Esophagus (tissue), 2 donors: ENCODE results near the gene TMCC1. TPM values are rescaled to one million over a fixed set of nuclear protein-coding genes. Genes with fewer than 3 reads are reported as not detected.
"Not testable (repeated sequence)": the region's sequence is repeated elsewhere in the genome, so short reads cannot be mapped to it uniquely, and the experiment has no call there.

ENCODE experiments used
- H3K27ac ChIP-seq, 2 donors: one replicate each; pipeline ENCODE4 v1.5.1; 2013; ENCODE audit warnings: low read depth in 2 of 2, mild to moderate bottlenecking in 2 of 2, inconsistent platforms in 1 of 2, low read length in 1 of 2, moderate library complexity in 1 of 2
- H3K27me3 ChIP-seq, 2 donors: one replicate each; pipeline ENCODE4 v1.6.1; 2013; ENCODE audit warnings: low read length in 2 of 2, control low read depth in 1 of 2, mild to moderate bottlenecking in 1 of 2; ENCODE audit not compliant: insufficient read depth in 2 of 2, control insufficient read depth in 1 of 2
- H3K36me3 ChIP-seq, 2 donors: one replicate each; pipeline ENCODE4 v1.6.1; 2013; ENCODE audit warnings: low read length in 1 of 2; ENCODE audit not compliant: control insufficient read depth in 2 of 2, insufficient read depth in 2 of 2
- H3K4me1 ChIP-seq, 2 donors: one replicate each; pipeline ENCODE4 v1.6.1; 2013; ENCODE audit warnings: low read length in 1 of 2; ENCODE audit not compliant: control insufficient read depth in 2 of 2, insufficient read depth in 2 of 2
- H3K4me3 ChIP-seq, 2 donors: one replicate each; pipeline ENCODE4 v1.5.1; 2013; ENCODE audit warnings: low read length in 2 of 2, mild to moderate bottlenecking in 2 of 2, low read depth in 1 of 2, moderate library complexity in 1 of 2
- H3K9me3 ChIP-seq, 2 donors: one replicate each; pipeline ENCODE4 v1.6.1; 2013; ENCODE audit warnings: mild to moderate bottlenecking in 2 of 2, low read depth in 1 of 2, low read length in 1 of 2, moderate library complexity in 1 of 2; ENCODE audit not compliant: control insufficient read depth in 2 of 2, insufficient read depth in 1 of 2
- WGBS, 2 donors: extraction: QIAGEN DNeasy Blood & Tissue Kit; methylation state at CpG; one replicate each; pipeline ENCODE4 v1.1.7; 2013; 5-methylcytosine and 5-hydroxymethylcytosine counted together
- polyA plus RNA-seq, 2 donors: library from polyadenylated mRNA; stranded (reverse); fragments of 200-250 nt; gene quantifications; one replicate each; pipeline ENCODE4 v1.2.3, GENCODE V29; 2013
- donor health status: healthy with polysubstance abuse.
- donor health status: Bipolar disorder and iron deficiency.

Gene TMCC1
- polyA plus RNA-seq, 2 donors: 8.4 to 9.5 TPM

GRCh38 chr3:129690963-129691362 is 202.5 kb downstream of the TMCC1 start:
- Histone ChIP-seq H3K9me3 (no peaks in the 10 kb centered on the region), H3K36me3 (no peaks in the 10 kb centered on the region), H3K27me3 (no peaks in the 10 kb centered on the region), H3K27ac (no peak overlapping the region), H3K4me1 (no peaks in the 10 kb centered on the region), H3K4me3 (no peak overlapping the region)
- 94 to 97% methylated on average over 2 of the region's 2 CpGs for WGBS, 2 donors

- Histone ChIP-seq H3K4me3 (no peak overlapping the region), H3K36me3 (no peaks in the 10 kb centered on the region), H3K27ac (no peak overlapping the region), H3K4me1 (no peaks in the 10 kb centered on the region), H3K9me3 (no peaks in the 10 kb centered on the region), H3K27me3 (no peaks in the 10 kb centered on the region)
Observed at GRCh38 chr3:129690406-129690805, 203.1 kb downstream of the TMCC1 start.

- Histone ChIP-seq H3K4me3 (no peak overlapping the region), H3K9me3 (no peaks in the 10 kb centered on the region), H3K27ac (no peak overlapping the region), H3K4me1 (no peaks in the 10 kb centered on the region), H3K36me3 (no peaks in the 10 kb centered on the region), H3K27me3 (no peaks in the 10 kb centered on the region)
- 76 to 77% methylated on average over 3 of the region's 3 CpGs for WGBS, 2 donors
Observed at GRCh38 chr3:129689036-129689435, 204.5 kb downstream of the TMCC1 start.

- H3K36me3 ChIP-seq: no peaks in the 10 kb centered on the region
- peak overlapping the region; percentile 22 to 34 for H3K4me3 ChIP-seq
- no peaks in the 10 kb centered on the region for H3K4me1 ChIP-seq
- peak overlapping the region; percentile 63 to 66 for H3K27ac ChIP-seq
- no peaks in the 10 kb centered on the region for H3K9me3 ChIP-seq
- WGBS, 2 donors: 37 to 56% methylated on average over 11 of the region's 11 CpGs
- no peaks in the 10 kb centered on the region for H3K27me3 ChIP-seq
Observed at GRCh38 chr3:129688271-129688895, 205.1 kb downstream of the TMCC1 start.

- no peak overlapping the region for H3K4me3 ChIP-seq
- H3K27me3 ChIP-seq: no peaks in the 10 kb centered on the region
- H3K9me3 ChIP-seq: no peaks in the 10 kb centered on the region
- no peaks in the 10 kb centered on the region for H3K36me3 ChIP-seq
- no peaks in the 10 kb centered on the region for H3K4me1 ChIP-seq
- H3K27ac ChIP-seq: no peak overlapping the region
- 83 to 91% methylated on average over 2 of the region's 2 CpGs for WGBS, 2 donors
Observed at GRCh38 chr3:129687586-129688125, 205.9 kb downstream of the TMCC1 start.

- Histone ChIP-seq H3K27me3 (no peaks in the 10 kb centered on the region), H3K27ac (no peak overlapping the region)
Observed at GRCh38 chr3:129686941-129687340, 206.6 kb downstream of the TMCC1 start.

GRCh38 chr3:129684270-129684669 is 209.2 kb downstream of the TMCC1 start:
- no peaks in the 10 kb centered on the region for H3K36me3 ChIP-seq
- no peaks in the 10 kb centered on the region for H3K9me3 ChIP-seq
- no peaks in the 10 kb centered on the region for H3K27me3 ChIP-seq
- WGBS, 2 donors: 78 to 90% methylated on average over 3 of the region's 3 CpGs
- H3K4me1 ChIP-seq: no peaks in the 10 kb centered on the region
- H3K27ac ChIP-seq: no peak overlapping the region
- no peak overlapping the region for H3K4me3 ChIP-seq

More at GRCh38 chr3:129686941-129687340, 206.6 kb downstream of the TMCC1 start:
- Histone ChIP-seq H3K4me1 (no peaks in the 10 kb centered on the region), H3K9me3 (no peaks in the 10 kb centered on the region), H3K4me3 (no peak overlapping the region), H3K36me3 (no peaks in the 10 kb centered on the region)
- WGBS, 2 donors: 61 to 75% methylated on average over 2 of the region's 2 CpGs

- Histone ChIP-seq H3K4me3 (no peak overlapping the region), H3K27ac (no peak overlapping the region), H3K27me3 (no peaks in the 10 kb centered on the region), H3K4me1 (no peaks in the 10 kb centered on the region), H3K36me3 (no peaks in the 10 kb centered on the region), H3K9me3 (no peaks in the 10 kb centered on the region)
- WGBS, 2 donors: 86% methylated on average over 2 of the region's 2 CpGs
Observed at GRCh38 chr3:129683201-129683600, 210.3 kb downstream of the TMCC1 start.

GRCh38 chr3:129676985-129677384 is 216.5 kb downstream of the TMCC1 start:
- Histone ChIP-seq H3K27me3 (no peaks in the 10 kb centered on the region), H3K36me3 (no peaks in the 10 kb centered on the region), H3K4me3 (no peak overlapping the region), H3K9me3 (no peaks in the 10 kb centered on the region), H3K4me1 (no peaks in the 10 kb centered on the region), H3K27ac (no peak overlapping the region)
- WGBS, 2 donors: 90 to 97% methylated on average over 5 of the region's 5 CpGs

GRCh38 chr3:129674798-129675123 is 218.8 kb downstream of the TMCC1 start:
- H3K36me3 ChIP-seq, H3K27me3 ChIP-seq, H3K9me3 ChIP-seq, H3K27ac ChIP-seq, H3K4me1 ChIP-seq, H3K4me3 ChIP-seq: not testable (repeated sequence)
- WGBS, 2 donors: 77 to 84% methylated on average over 9 of the region's 9 CpGs
